MM.1S (cell line): ENCODE data around the gene ROS1.

Experiments used
- DNase-seq: peaks from one replicate; pipeline ENCODE4 v3.0.0-alpha.2; 2015
- H2AFZ ChIP-seq: fragments of 300-600 bp; sonication (generic); 2 replicates; pipeline ENCODE4 v1.6.0; 2016; ENCODE audit warnings: antibody characterized with exemption, low read length
- H3F3A ChIP-seq: fragments of 300-600 bp; sonication (generic); 2 replicates; pipeline ENCODE4 v1.6.1; 2016; ENCODE audit warnings: mild to moderate bottlenecking, antibody characterized with exemption, low read length, moderate library complexity, mixed read lengths; ENCODE audit not compliant: insufficient read depth
- H3K27ac ChIP-seq: fragments of 300-600 bp; sonication (generic); 2 replicates; pipeline ENCODE4 v1.5.1; 2016; ENCODE audit warnings: mild to moderate bottlenecking, low read length
- H3K27me3 ChIP-seq: fragments of 300-600 bp; sonication (generic); replicated peaks from 2 replicates; pipeline ENCODE4 v1.6.0; 2016; ENCODE audit warnings: low read length; ENCODE audit not compliant: insufficient read depth
- H3K36me3 ChIP-seq: fragments of 300-600 bp; sonication (generic); replicated peaks from 2 replicates; pipeline ENCODE4 v1.6.1; 2016; ENCODE audit warnings: mild to moderate bottlenecking, low read length, mixed read lengths; ENCODE audit not compliant: insufficient read depth
- H3K4me1 ChIP-seq: fragments of 300-600 bp; sonication (generic); 2 replicates; pipeline ENCODE4 v1.6.1; 2016; ENCODE audit warnings: low read length, mixed read lengths
- H3K4me2 ChIP-seq: fragments of 300-600 bp; sonication (generic); 2 replicates; pipeline ENCODE4 v1.6.0; 2016; ENCODE audit warnings: low read depth, low read length
- H3K4me3 ChIP-seq: fragments of 300-600 bp; sonication (generic); 2 replicates; pipeline ENCODE4 v1.5.1; 2016; ENCODE audit warnings: low read length, mixed read lengths
- H3K79me2 ChIP-seq: fragments of 300-600 bp; sonication (generic); 2 replicates; pipeline ENCODE4 v1.6.1; 2016; ENCODE audit warnings: mixed run types, low read length, mixed read lengths
- H3K9ac ChIP-seq: fragments of 300-600 bp; sonication (generic); 2 replicates; pipeline ENCODE4 v1.6.1; 2016; ENCODE audit warnings: low read length, mixed read lengths
- H3K9me2 ChIP-seq: fragments of 300-600 bp; sonication (generic); replicated peaks from 2 replicates; pipeline ENCODE4 v1.6.1; 2016; ENCODE audit warnings: mild to moderate bottlenecking, low read length, mixed read lengths; ENCODE audit not compliant: insufficient read depth
- H3K9me3 ChIP-seq: fragments of 300-600 bp; sonication (generic); replicated peaks from 2 replicates; pipeline ENCODE4 v1.6.1; 2016; ENCODE audit warnings: mild to moderate bottlenecking, low read length, mixed read lengths; ENCODE audit not compliant: insufficient read depth
- H4K20me1 ChIP-seq: fragments of 300-600 bp; sonication (generic); 2 replicates; pipeline ENCODE4 v1.6.1; 2016; ENCODE audit warnings: mild to moderate bottlenecking, low read length, moderate library complexity, mixed read lengths; ENCODE audit not compliant: insufficient read depth
- CTCF ChIP-seq: fragments of 300-600 bp; sonication (generic); IDR thresholded peaks from 2 replicates; pipeline ENCODE4 v1.5.1; 2016; ENCODE audit warnings: antibody characterized with exemption, low read length, mixed read lengths
- EZH2 ChIP-seq: fragments of 300-600 bp; sonication (generic); optimal IDR thresholded peaks from 2 replicates; pipeline ENCODE3; 2017; ENCODE audit warnings: low read depth, mild to moderate bottlenecking, antibody characterized with exemption, low read length, mixed read lengths
- EZH2phosphoT487 ChIP-seq: fragments of 300-600 bp; sonication (generic); IDR thresholded peaks from 2 replicates; pipeline ENCODE4 v1.6.1; 2018; ENCODE audit warnings: antibody characterized with exemption, low read length

ROS1 gene

GRCh38 chr6:117465691-117466090 is 39.9 kb upstream of the ROS1 start:
- Histone ChIP-seq H3K9me3 (no peaks in the 10 kb centered on the region), H3F3A (no peaks in the 10 kb centered on the region), H2AFZ (no peak overlapping the region), H3K36me3 (no peaks in the 10 kb centered on the region), H3K27me3 (no peaks in the 10 kb centered on the region), H3K9me2 (no peaks in the 10 kb centered on the region), H3K4me2 (no peak overlapping the region), H4K20me1 (no peaks in the 10 kb centered on the region), H3K79me2 (no peaks in the 10 kb centered on the region), H3K27ac (no peak overlapping the region), H3K4me1 (peaks cover 5% of the 10 kb centered on the region; the same call in 1 of the 2 replicates), H3K4me3 (no peak overlapping the region), H3K9ac (no peak overlapping the region)
- DNase-seq, result no peak
- TF ChIP-seq EZH2phosphoT487, result no peak
- no peak for TF ChIP-seq CTCF
- TF ChIP-seq EZH2, result no peak

- Histone ChIP-seq H3F3A (no peaks in the 10 kb centered on the region), H3K9ac (no peak overlapping the region), H3K9me3 (no peaks in the 10 kb centered on the region), H2AFZ (no peak overlapping the region), H3K27me3 (no peaks in the 10 kb centered on the region), H3K4me2 (no peak overlapping the region), H3K36me3 (no peaks in the 10 kb centered on the region), H3K9me2 (no peaks in the 10 kb centered on the region), H3K79me2 (no peaks in the 10 kb centered on the region), H3K4me1 (peaks cover 5% of the 10 kb centered on the region; the same call in 1 of the 2 replicates), H3K27ac (no peak overlapping the region), H3K4me3 (no peak overlapping the region), H4K20me1 (no peaks in the 10 kb centered on the region)
- DNase-seq, result no peak
- TF ChIP-seq EZH2phosphoT487, result no peak
- TF ChIP-seq CTCF, result no peak
These were observed 39.0 kb upstream of the ROS1 start for GRCh38 chr6:117464700-117465099.

GRCh38 chr6:117463762-117464665 is 38.3 kb upstream of the ROS1 start:
- no peaks in the 10 kb centered on the region for H3K27me3 ChIP-seq
- no peak overlapping the region; the same call in 1 of the 2 replicates for H2AFZ ChIP-seq
- H3K4me1 ChIP-seq, result peaks cover 5% of the 10 kb centered on the region; the same call in 1 of the 2 replicates
- no peaks in the 10 kb centered on the region for H3K9me3 ChIP-seq
- no peak overlapping the region for H3K9ac ChIP-seq
- H3K79me2 ChIP-seq, result no peaks in the 10 kb centered on the region
- no peaks in the 10 kb centered on the region for H4K20me1 ChIP-seq
- DNase-seq, result no peak
- peak overlapping the region; percentile 18; the same call in 1 of the 2 replicates for H3K4me2 ChIP-seq
- H3K4me3 ChIP-seq, result 0 out of 2 replicates have a peak overlapping the region, but pooled peaks have one; percentile 2
- H3F3A ChIP-seq, result no peaks in the 10 kb centered on the region
- no peaks in the 10 kb centered on the region for H3K36me3 ChIP-seq
- H3K27ac ChIP-seq, result no peak overlapping the region
- H3K9me2 ChIP-seq, result no peaks in the 10 kb centered on the region
- TF ChIP-seq CTCF, result no peak
- no peak for TF ChIP-seq EZH2phosphoT487
- no peak for TF ChIP-seq EZH2
